ENCODE results near the gene WEE1.

DNA sequence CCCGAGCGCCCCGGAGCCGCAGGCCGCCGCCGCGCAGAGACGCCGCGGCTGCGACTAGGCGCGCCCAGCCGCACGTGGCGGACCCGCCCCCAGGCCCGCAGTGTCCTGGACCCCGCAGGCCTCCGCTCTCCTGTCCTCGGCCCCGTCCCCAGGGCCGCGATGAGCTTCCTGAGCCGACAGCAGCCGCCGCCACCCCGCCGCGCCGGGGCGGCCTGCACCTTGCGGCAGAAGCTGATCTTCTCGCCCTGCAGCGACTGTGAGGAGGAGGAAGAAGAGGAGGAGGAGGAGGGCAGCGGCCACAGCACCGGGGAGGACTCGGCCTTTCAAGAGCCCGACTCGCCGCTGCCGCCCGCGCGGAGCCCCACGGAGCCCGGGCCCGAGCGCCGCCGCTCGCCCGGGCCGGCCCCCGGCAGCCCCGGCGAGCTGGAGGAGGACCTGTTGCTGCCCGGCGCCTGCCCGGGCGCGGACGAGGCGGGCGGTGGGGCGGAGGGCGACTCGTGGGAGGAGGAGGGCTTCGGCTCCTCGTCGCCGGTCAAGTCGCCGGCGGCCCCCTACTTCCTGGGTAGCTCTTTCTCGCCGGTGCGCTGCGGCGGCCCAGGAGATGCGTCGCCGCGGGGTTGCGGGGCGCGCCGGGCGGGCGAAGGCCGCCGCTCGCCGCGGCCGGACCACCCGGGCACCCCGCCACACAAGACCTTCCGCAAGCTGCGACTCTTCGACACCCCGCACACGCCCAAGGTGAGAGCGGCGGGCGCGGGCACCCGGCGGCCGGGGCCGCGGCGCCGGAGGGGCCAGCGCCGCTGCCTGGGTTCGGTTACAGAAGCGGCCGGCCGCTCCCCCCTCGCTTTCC, 528 bp downstream of the WEE1 start:
- TF ChIP-seq TAF1 (IDR thresholded peaks at IDR 0.05; ENCODE audit: low read depth, low read length) (no peak), POLR2AphosphoS5 (IDR thresholded peaks at IDR 0.05; ENCODE audit: low read depth, low read length) (no peak), POLR2A (IDR thresholded peaks at IDR 0.05; ENCODE audit: low read depth, low read length) (no peak), SPI1 (IDR thresholded peaks at IDR 0.05; ENCODE audit: low read depth, low read length) (no peak)

All from GM12891 (cell line).